GM18505 (cell line): ENCODE results near the gene PEX11G.

Experiments
- ATAC-seq: cut with Tn5 transposase; IDR thresholded peaks from one replicate; pipeline ENCODE4 v1.9.1; 2021; ENCODE audit not compliant: unreplicated experiment
- POLR2A ChIP-seq: IDR thresholded peaks from 4 replicates; pipeline ENCODE4 v1.6.1; 2011; ENCODE audit warnings: borderline replicate concordance; ENCODE audit not compliant: insufficient read depth, insufficient read length; ENCODE audit errors: extremely low read depth

Gene PEX11G

DNA sequence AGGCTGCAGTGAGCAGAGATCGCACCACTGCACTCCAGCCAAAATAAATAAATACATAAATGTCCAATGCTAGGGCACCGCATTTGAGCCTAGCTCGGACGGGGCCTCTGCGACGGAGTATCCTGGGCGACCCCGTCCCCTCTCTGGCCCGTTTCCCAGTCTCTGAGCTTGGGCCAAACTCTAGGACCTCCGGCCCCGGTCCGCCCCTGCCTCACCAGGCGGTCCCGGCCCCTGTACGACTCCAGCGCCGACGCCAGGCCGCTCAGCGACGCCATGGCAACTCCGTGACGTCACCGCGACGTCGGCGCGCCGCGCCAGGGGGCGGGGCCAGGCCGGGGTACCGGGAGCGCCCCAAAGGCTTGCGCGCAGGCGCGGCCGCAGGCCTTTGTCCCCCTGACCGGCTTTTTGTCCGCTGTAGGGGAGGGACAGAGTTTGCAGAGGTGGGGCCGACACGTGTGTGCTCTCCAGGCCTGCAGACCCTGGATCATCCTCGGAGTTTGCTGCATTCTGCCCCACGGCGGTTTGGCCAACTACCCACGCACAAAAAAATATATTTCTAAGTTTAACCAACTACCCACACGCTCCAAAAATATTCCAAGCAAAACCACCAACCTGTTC is at the start of gene PEX11G:
Gene PEX11G (minus strand): TSS at position 300 of the 618 bp plus-strand sequence. CDS start 25 bp downstream, at position 275.
- TF ChIP-seq POLR2A, result peak; percentile 70
- peak; percentile 74 for ATAC-seq

DNA sequence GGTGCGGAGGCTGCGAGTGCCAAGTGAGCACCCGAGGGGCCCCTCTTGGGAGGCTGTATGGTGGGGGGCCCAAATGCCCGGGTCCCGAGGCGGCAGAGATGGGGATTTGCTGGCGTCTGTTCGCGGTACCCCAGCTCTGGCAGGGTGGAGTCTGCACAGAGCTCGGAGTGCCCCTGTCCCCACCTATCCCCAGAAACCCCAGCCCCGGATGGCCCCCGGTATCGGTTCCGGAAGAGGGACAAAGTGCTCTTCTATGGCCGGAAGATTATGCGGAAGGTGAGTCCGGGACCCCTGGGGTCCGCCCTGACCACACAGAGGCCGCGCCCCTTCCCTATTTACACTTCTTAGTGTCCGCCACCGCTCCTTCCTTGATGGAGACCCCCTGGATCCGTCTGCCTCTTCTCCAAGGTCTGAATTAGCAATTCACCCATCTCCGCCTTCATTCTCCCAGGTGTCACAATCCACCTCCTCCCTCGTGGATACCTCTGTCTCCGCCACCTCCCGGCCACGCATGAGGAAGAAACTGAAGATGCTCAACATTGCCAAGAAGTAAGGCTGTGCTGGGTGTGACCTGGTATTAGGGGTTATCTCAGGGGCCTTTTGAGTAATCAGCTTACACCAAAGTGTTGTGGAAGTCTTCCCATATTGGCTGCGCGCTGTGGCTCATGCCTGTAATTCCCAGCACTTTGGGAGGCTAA is 47.3 kb upstream of the PEX11G start:
- peak; percentile 2 for ATAC-seq
- TF ChIP-seq POLR2A, result no peak

DNA sequence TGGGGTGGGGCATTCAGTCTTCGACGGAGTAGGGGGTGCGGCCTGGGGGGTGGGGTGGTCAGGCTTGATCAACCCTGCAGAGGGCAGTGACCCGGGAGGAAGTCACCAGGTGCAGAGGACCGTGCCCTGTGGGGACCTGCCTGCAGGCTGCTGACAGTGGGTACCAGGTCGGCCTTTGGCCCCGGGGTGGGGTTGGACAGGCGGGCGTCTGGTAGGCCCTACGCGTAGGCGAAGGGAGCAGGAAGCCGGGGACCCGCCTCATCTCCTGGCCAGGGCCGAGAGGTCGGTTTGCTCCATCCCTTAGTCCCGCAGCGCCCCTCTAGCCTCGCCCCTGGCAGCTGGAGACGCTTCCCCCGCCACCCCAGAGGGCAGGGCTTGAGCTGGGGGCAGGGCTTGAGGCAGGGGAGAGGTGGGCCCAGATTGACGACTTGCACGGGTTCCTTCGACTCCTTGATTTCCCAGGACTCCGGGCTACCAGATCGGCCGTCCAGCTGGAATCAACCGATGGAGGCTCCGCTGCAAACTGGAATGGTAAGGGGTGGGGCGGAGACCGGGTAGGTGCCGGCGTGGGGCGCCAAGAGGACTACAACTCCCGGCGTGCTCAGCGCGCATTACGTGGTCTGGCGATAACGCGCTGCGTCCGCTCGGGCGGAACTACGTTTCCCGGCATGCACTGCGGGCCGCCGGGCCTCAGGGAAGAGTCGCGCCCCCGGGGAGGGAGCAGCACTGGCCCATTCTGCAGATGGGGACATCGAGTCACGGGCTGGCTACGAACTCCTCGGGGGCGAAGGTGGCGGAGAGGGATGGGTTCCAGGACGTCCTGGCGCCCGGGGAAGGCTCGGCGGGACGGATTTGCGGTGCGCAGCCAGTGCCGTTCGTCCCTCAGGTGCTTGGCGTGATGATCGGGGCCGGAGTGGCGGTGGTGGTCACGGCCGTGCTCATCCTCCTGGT is 46.5 kb upstream of the PEX11G start, which contains the start of gene PNPLA6:
Gene PNPLA6 (plus strand): TSS at position 671 of the 951 bp plus-strand sequence. CDS start 72 bp downstream, at position 743.
- peak; percentile 59 for TF ChIP-seq POLR2A
- peak; percentile 57 for ATAC-seq

DNA sequence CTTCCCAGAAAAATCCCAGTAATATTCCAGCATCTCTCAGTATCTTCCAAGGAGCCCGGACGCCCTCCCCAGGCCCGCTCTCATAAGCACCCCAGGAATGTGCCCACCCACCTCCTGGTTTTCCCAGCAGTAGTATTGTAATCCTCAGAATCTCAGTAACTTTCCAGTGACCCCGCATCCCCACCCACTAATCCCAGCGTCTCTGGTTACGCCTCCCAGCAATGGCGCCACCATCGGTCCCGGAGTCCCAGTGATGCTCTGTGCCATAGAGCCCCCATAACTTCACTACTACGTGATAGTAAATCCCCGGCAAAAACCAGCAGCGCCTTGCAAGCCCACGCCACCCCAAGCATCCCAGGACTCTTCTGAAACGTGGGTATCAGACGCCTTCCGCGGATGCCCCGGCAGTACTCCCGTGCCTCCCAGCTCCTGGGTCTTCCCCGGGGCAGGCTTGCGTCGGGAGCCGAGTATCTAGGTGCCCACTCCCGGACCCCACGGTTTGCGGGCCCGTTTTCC is 45.8 kb upstream of the PEX11G start:
- TF ChIP-seq POLR2A, result no peak
- ATAC-seq, result peak; percentile 5

DNA sequence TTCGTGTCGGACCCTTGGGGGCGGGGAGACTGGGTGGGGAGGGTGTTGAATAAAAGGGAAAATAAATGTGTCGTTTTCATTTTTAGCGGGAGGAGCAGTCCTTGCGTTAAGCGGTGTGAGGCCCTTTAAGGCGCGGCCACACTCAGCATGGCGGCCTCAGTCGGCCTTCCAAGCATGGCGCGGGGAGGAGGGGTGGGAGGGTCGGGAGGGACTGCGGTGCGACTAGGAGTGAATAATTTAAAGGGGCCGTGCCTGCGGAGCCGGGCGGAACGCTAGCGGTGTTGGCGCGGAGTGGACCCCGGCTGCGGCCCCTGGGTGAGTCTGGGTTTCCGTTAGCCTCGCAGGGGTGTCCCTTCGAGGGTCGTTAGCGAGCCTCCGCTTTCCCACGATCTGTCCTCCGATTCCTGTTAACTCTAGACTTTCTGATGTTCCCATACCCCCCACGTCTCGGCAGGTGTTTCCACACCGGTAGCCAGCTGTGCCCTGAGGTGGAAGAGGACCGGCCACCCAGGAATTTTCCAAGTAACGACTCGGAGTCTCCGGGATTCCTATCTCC is 45.2 kb upstream of the PEX11G start:
- ATAC-seq, result no peak

DNA sequence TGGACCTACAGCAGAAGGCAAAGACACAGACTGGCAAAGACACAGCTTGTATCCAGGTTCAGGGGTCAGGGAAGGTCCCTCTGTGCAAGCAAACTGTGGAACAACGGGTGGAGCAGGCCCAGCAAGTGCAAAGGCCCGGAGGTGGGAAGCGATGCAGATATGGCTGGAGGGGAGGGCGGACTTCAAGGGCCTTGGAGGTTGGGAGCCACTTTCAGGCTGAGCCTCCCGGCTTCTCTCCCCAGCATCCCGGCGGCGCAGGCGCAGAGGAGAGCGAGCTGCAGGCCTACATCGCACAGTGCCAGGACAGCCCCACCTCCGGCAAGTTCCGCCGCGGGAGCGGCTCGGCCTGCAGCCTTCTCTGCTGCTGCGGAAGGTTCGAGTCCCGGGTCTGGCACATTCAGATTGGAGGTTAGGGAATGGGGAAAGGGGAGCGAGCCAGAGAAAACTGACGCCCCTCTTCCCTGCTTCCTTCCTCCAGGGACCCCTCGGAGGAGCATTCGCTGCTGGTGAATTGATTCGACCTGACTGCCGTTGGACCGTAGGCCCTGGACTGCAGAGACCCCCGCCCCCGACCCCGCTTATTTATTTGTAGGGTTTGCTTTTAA is 44.5 kb upstream of the PEX11G start:
- TF ChIP-seq POLR2A, result no peak
- no peak for ATAC-seq

More for the DNA sequence above, 45.2 kb upstream of the PEX11G start:
- no peak for TF ChIP-seq POLR2A

DNA sequence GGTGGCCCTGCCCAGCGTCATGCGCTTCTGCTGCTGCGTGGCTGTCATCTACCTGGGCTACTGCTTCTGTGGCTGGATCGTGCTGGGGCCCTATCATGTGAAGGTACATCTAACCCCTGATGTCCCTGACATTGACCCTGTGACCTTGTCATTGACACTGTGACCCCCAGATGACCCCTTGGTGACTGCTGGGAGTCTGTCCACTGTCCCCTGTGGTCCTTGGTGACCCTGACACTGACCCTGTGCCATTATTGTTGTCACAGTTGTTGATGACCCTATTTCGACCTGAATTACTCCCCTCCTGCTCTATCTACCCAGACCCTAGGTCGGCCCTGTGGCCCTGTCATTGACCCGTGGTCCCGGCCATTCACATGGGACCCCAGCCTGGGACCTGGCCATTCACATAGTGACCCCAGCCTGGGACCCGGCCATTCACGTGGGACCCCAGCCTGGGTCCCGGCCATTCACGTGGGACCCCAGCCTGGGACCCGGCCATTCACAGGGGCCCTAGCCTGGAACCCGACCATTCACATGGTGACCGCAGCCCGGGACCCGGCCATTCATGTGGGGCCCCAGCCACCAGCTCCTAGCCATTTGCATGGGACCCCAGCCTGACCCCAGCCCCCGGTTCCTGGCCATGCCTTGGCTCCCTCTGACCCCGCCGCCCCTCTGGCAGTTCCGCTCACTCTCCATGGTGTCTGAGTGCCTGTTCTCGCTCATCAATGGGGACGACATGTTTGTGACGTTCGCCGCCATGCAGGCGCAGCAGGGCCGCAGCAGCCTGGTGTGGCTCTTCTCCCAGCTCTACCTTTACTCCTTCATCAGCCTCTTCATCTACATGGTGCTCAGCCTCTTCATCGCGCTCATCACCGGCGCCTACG is 41.0 kb upstream of the PEX11G start:
- no peak for ATAC-seq
- TF ChIP-seq POLR2A, result no peak

DNA sequence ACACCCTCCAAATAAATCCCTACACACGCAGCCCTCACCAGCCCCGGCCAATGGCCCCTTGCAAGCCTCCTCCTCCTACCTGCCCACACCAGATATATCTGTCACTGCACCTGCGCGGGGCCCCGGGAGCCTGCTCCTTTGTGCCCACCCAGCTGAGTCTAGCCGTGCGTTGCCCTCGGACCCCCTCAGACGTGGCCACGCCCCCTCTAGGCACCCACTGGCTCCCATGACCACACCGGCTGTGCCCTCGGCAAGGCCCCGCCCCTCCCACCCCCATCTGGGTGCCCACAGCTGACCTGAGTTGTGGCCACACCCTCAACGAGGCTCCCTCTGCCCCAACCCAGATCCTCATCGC is 40.4 kb upstream of the PEX11G start:
- no peak for TF ChIP-seq POLR2A
- no peak for ATAC-seq

DNA sequence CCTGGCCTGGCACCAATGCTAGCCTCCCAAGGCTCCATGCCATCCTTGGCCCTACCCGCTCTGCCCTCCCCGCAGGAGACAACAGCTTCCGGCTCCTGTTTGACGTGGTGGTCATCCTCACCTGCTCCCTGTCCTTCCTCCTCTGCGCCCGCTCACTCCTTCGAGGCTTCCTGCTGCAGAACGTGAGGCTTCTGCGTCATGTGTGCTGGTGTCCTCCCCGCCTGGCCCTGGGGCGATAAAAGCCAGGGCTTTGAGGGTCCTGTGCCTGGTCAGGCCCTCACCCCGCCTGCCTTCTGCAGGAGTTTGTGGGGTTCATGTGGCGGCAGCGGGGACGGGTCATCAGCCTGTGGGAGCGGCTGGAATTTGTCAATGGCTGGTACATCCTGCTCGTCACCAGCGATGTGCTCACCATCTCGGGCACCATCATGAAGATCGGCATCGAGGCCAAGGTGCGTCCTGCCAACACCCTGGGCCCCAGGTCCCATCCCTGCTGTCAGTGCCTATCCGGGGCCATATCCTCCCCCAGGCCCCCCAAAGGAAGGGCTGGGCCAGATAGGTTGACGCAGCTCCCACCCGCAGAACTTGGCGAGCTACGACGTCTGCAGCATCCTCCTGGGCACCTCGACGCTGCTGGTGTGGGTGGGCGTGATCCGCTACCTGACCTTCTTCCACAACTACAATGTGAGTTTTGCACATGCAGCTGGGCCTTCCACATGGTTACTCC is 39.8 kb upstream of the PEX11G start:
- no peak for TF ChIP-seq POLR2A
- no peak for ATAC-seq

DNA sequence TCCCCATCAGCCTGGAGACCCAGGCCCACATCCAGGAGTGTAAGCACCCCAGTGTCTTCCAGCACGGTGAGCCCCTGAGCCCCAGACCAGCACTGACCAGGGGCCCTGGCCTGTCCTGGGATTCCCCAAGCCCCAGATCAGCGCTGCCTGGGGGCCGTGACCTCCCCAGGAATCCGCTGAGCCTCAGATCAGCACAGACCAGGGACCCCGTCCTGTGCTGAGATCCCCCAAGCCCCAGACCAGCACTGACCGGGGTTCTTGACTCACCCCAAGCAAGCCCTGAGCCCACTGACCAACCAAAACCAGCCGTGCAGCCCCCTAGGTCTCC is 39.3 kb upstream of the PEX11G start:
- TF ChIP-seq POLR2A, result no peak
- ATAC-seq, result no peak

DNA sequence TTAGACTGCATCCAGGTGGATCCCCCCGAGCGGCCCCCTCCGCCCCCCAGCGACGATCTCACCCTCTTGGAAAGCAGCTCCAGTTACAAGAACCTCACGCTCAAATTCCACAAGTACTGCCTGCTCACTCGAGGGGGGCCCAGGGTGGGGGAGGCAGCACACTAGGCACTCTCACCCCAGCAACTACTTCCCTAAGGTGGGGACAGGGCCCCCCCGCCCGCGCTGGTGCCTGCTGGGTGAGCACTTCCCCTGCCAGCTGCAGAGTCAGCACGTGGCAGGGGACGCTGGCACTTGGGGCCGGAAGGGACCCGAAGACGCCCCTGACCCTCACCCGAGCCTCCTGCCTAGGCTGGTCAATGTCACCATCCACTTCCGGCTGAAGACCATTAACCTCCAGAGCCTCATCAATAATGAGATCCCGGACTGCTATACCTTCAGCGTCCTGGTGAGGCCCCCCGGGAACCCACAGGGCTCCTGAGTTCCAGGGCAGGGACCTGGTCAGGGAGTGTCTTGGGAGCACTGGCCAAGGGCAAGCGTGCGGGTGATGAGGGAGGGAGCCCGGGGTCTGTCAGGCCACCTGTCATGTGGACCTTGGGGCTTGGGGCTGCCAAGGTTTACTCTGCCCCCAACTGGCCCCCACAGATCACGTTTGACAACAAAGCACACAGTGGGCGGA is 38.8 kb upstream of the PEX11G start:
- no peak for ATAC-seq
- no peak for TF ChIP-seq POLR2A
